ENCODE data around the gene AGPAT4.

The AGPAT4 gene

GRCh38 chr6:161110028-161110779, 163.7 kb downstream of the AGPAT4 start:
- Histone ChIP-seq H3K36me3 (peaks cover 86 to 94% (median 91%) of the 10 kb centered on the region in 3 donors), H3K9me3 (no peaks in the 10 kb centered on the region), H3K4me1 (peaks cover 0 to 10% (median 0%) of the 10 kb centered on the region in 4 donors), H3K27ac (no peak overlapping the region), H3K27me3 (no peaks in the 10 kb centered on the region), H3K4me3 (no peak overlapping the region)
- no peak for TF ChIP-seq CTCF (IDR thresholded peaks at IDR 0.05)
- no peak for DNase-seq
- intact Hi-C loops (cut with DNase I; ENCODE audit: low total_unique reads), result no loop called here

GRCh38 chr6:161109366-161109765, 164.5 kb downstream of the AGPAT4 start:
- H3K4me3 ChIP-seq, result no peak overlapping the region
- intact Hi-C loops (cut with DNase I; ENCODE audit: low total_unique reads), result no loop called here
- no peak overlapping the region for H3K27ac ChIP-seq
- H3K27me3 ChIP-seq, result no peaks in the 10 kb centered on the region
- peaks cover 0 to 10% (median 0%) of the 10 kb centered on the region in 4 donors for H3K4me1 ChIP-seq
- no peak for TF ChIP-seq CTCF (IDR thresholded peaks at IDR 0.05)
- no peaks in the 10 kb centered on the region for H3K9me3 ChIP-seq
- DNase-seq, result no peak
- H3K36me3 ChIP-seq, result peaks cover 77 to 91% (median 85%) of the 10 kb centered on the region in 3 donors

- Histone ChIP-seq H3K27ac (no peak overlapping the region), H3K4me3 (no peak overlapping the region), H3K4me1 (peaks cover 0 to 10% (median 0%) of the 10 kb centered on the region in 4 donors), H3K9me3 (no peaks in the 10 kb centered on the region), H3K36me3 (peaks cover 75 to 91% (median 85%) of the 10 kb centered on the region in 3 donors), H3K27me3 (no peaks in the 10 kb centered on the region)
- TF ChIP-seq CTCF (IDR thresholded peaks at IDR 0.05), result no peak
- intact Hi-C loops (cut with DNase I; ENCODE audit: low total_unique reads), result no loop called here
- no peak for DNase-seq
Measured at GRCh38 chr6:161108916-161109315, 164.9 kb downstream of the AGPAT4 start.

- TF ChIP-seq CTCF (IDR thresholded peaks at IDR 0.05), result no peak
- Histone ChIP-seq H3K27ac (no peak overlapping the region), H3K9me3 (no peaks in the 10 kb centered on the region), H3K4me1 (peaks cover 0 to 10% (median 0%) of the 10 kb centered on the region in 4 donors), H3K4me3 (no peak overlapping the region), H3K36me3 (peaks cover 79 to 93% (median 85%) of the 10 kb centered on the region in 3 donors), H3K27me3 (no peaks in the 10 kb centered on the region)
- no peak for DNase-seq
- intact Hi-C loops (cut with DNase I; ENCODE audit: low total_unique reads), result no loop called here
Measured at GRCh38 chr6:161107779-161108730, 165.8 kb downstream of the AGPAT4 start.

- H3K4me1 ChIP-seq, result peaks cover 0 to 10% (median 0%) of the 10 kb centered on the region in 4 donors
- no peak overlapping the region for H3K4me3 ChIP-seq
- H3K36me3 ChIP-seq, result peaks cover 68 to 92% (median 78%) of the 10 kb centered on the region in 3 donors
- H3K9me3 ChIP-seq, result no peaks in the 10 kb centered on the region
- no peaks in the 10 kb centered on the region for H3K27me3 ChIP-seq
- TF ChIP-seq CTCF (IDR thresholded peaks at IDR 0.05), result no peak
- no peak overlapping the region for H3K27ac ChIP-seq
- no peak for DNase-seq
- intact Hi-C loops (cut with DNase I; ENCODE audit: low total_unique reads), result no loop called here
Measured at GRCh38 chr6:161105408-161105807, 168.5 kb downstream of the AGPAT4 start.

Measured in tibial artery (tissue), 4 donors.